Stimulated activated naive B cell treated with anti-CD40 and anti-IgM and Interleukin-4, amounts not matched to agents 10 μg/mL and 1 μg/mL and 100 μg/mL, for 72 hours (primary cell): ENCODE data around the gene NDUFAF8.

Experiments
- ATAC-seq, 2 donors: fragments of 150-1000 bp; cut with Tn5 transposase; replicated peaks; 2 replicates each; pipeline ENCODE4 v1.10.0; 2021; ENCODE audit warnings: moderate library complexity in 1 of 2
- DNase-seq: peaks from one replicate; pipeline ENCODE4 v3.0.0; 2021
- H3K27ac Mint-ChIP-seq: one replicate; pipeline ENCODE4 v1.8.0; 2022; ENCODE audit warnings: mild to moderate bottlenecking, mixed read lengths
- H3K27me3 Mint-ChIP-seq, 2 donors: one replicate each; pipeline ENCODE4 v1.8.0; 2022; ENCODE audit warnings: mixed read lengths in 2 of 2
- H3K36me3 Mint-ChIP-seq, 2 donors: one replicate each; pipeline ENCODE4 v1.8.0; 2022; ENCODE audit warnings: mixed read lengths in 2 of 2, mild to moderate bottlenecking in 1 of 2
- H3K4me1 Mint-ChIP-seq, 2 donors: one replicate each; pipeline ENCODE4 v1.8.0; 2022; ENCODE audit warnings: mixed read lengths in 2 of 2, mild to moderate bottlenecking in 1 of 2
- H3K4me3 Mint-ChIP-seq, 2 donors: one replicate each; pipeline ENCODE4 v1.8.0; 2022; ENCODE audit warnings: mild to moderate bottlenecking in 2 of 2, mixed read lengths in 2 of 2, moderate library complexity in 1 of 2
- H3K9me3 Mint-ChIP-seq, 2 donors: one replicate each; pipeline ENCODE4 v1.8.0; 2022; ENCODE audit warnings: mixed read lengths in 2 of 2, mild to moderate bottlenecking in 1 of 2

Gene NDUFAF8

GRCh38 chr17:81234940-81235821, 3.9 kb upstream of the NDUFAF8 start:
- ATAC-seq (no peak), DNase-seq (no peak)
- H3K36me3 Mint-ChIP-seq: peaks cover 19 to 27% of the 10 kb centered on the region in 2 donors
- no peaks in the 10 kb centered on the region for H3K27me3 Mint-ChIP-seq
- H3K4me3 Mint-ChIP-seq: peak overlapping the region in 1 of 2 donors; percentile 2
- H3K27ac Mint-ChIP-seq: peak overlapping the region; percentile 37
- H3K4me1 Mint-ChIP-seq: peaks cover 22 to 38% of the 10 kb centered on the region in 2 donors
- H3K9me3 Mint-ChIP-seq: no peaks in the 10 kb centered on the region

- no peak overlapping the region for H3K27ac Mint-ChIP-seq
- DNase-seq (no peak), ATAC-seq (no peak)
- H3K27me3 Mint-ChIP-seq: no peaks in the 10 kb centered on the region
- H3K9me3 Mint-ChIP-seq: no peaks in the 10 kb centered on the region
- peaks cover 17 to 25% of the 10 kb centered on the region in 2 donors for H3K36me3 Mint-ChIP-seq
- H3K4me3 Mint-ChIP-seq: no peak overlapping the region
- peaks cover 24 to 47% of the 10 kb centered on the region in 2 donors for H3K4me1 Mint-ChIP-seq
Measured at GRCh38 chr17:81235822-81236740, 3.0 kb upstream of the NDUFAF8 start.

DNA sequence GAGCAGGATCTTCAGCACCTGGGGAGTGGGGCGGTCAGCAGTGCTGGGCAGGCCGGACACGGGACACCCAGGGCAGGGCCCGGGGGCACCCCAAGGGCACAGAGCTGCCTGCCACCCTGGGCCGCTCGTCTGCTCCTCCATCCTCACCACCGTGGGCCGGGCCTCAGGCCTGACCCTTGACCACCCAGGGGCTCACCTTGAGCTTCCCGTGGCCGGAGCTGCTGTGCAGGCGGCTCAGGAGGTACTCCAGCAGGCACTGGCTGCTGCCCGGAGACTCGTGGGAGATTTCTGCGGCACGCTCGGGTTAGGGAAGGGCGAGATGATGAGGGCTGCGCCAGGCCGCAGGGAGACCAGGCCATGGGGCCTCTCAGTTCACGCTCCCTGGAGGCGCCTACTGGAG, 2.3 kb upstream of the NDUFAF8 start:
- DNase-seq: no peak
- Mint-ChIP-seq H3K4me1 (peaks cover 28 to 54% of the 10 kb centered on the region in 2 donors), H3K9me3 (no peaks in the 10 kb centered on the region), H3K36me3 (peaks cover 22 to 28% of the 10 kb centered on the region in 2 donors), H3K27me3 (no peaks in the 10 kb centered on the region), H3K4me3 (no peak overlapping the region), H3K27ac (no peak overlapping the region)
- no peak for ATAC-seq

GRCh38 chr17:81237591-81238489, 1.3 kb upstream of the NDUFAF8 start:
- peak overlapping the region; percentile 80 for H3K27ac Mint-ChIP-seq
- H3K9me3 Mint-ChIP-seq: no peaks in the 10 kb centered on the region
- no peak for ATAC-seq
- no peak for DNase-seq
- peaks cover 22 to 36% of the 10 kb centered on the region in 2 donors for H3K36me3 Mint-ChIP-seq
- no peaks in the 10 kb centered on the region for H3K27me3 Mint-ChIP-seq
- H3K4me1 Mint-ChIP-seq: peaks cover 35 to 60% of the 10 kb centered on the region in 2 donors
- peak overlapping the region; percentile 77 to 97 for H3K4me3 Mint-ChIP-seq

- Mint-ChIP-seq H3K9me3 (no peaks in the 10 kb centered on the region), H3K27me3 (no peaks in the 10 kb centered on the region), H3K4me1 (peaks cover 35 to 60% of the 10 kb centered on the region in 2 donors), H3K36me3 (peaks cover 22 to 36% of the 10 kb centered on the region in 2 donors), H3K27ac (no peak overlapping the region), H3K4me3 (peak overlapping the region; percentile 77 to 97)
- ATAC-seq (no peak), DNase-seq (no peak)
Measured at GRCh38 chr17:81238490-81238814, 666 bp upstream of the NDUFAF8 start.

DNA sequence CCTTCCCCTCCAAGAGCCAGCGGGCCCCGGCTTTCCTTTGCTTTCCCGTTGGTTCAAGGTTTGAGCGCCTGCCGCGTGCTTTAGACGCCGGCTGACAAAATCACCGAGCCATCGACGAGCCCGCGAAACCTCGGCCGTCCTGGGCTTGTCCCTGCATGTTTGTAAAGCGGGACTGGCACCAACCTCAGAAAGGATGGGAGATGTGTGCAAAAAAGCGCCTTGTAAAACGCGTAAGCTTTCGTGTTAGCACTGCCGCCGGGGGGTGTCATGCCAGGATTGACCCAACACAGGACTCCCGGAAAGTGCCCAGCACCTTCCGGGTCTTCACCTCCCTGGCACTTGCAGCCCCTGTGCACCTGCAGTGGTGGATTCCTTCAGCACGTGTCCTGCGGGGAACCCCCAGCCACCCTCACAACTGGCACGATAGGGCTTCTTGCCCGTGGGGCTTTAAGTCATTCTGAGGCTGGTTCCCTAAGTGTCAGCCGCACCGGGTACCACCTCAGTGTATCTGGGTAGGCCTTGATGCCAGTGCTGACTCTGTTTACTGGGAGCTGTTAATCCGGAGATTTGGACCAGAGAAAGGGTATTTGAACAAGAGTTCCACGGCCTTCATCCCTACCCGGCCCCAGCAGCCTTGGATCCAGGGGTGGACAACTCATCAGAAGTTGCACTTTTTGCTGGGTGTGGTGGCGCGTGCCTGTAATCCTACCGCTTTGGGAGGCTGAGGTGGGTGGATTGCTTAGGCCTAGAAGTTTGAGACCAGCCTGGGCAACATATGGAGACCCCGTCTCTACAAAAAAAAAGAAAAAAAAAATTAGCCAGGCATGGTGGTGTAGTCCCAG, 817 bp downstream of the NDUFAF8 start:
- Mint-ChIP-seq H3K4me3 (peak overlapping the region; percentile 94 to 97), H3K36me3 (peaks cover 18 to 34% of the 10 kb centered on the region in 2 donors), H3K4me1 (peaks cover 33 to 58% of the 10 kb centered on the region in 2 donors), H3K27ac (peak overlapping the region; percentile 99), H3K9me3 (no peaks in the 10 kb centered on the region), H3K27me3 (no peaks in the 10 kb centered on the region)
- ATAC-seq: peak; percentile 28 to 30
- DNase-seq: peak; percentile 66

DNA sequence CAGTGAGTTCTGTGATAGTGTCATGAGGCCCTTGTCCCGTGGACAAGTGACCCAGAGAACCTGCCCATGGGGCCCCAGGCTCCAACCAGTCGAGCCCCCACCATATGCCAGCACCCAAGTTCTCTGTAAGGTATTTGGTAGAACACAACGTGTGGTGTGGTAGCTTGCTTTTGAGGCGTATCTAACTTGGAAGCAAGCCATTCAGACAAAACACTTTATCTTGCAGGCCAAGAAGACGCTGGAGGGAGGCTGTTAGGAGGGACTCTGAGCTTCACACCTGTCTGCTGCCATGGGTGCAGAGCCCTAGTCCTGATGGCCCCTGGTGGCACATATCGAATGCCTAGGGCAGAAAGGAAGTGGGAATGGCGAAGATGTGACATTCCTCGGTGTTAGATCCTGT, 1.6 kb downstream of the NDUFAF8 start:
- ATAC-seq: no peak
- Mint-ChIP-seq H3K9me3 (no peaks in the 10 kb centered on the region), H3K4me1 (peaks cover 33 to 58% of the 10 kb centered on the region in 2 donors), H3K36me3 (peaks cover 18 to 35% of the 10 kb centered on the region in 2 donors), H3K27ac (peak overlapping the region; percentile 52), H3K4me3 (peak overlapping the region; percentile 94 to 97), H3K27me3 (no peaks in the 10 kb centered on the region)
- no peak for DNase-seq

DNA sequence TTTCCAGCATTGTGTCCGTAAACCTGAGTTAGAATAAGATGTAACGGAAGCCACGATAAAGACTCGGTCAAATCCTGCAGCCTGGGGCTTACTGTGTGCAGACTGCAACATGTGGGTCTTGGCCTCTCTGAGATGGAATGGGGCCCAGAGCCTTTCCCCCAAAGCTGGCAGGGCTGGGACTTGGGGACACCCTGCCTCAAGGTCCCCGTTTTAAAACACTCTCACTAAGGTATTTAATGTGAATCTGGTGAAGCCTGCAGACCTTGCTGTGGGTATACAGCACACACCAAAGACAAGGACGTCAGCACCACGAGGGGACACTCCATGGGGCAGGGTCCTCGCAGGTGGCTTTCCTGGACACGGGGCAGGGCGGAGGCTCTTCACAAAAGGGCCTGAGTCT, 2.1 kb downstream of the NDUFAF8 start:
- ATAC-seq (no peak), DNase-seq (no peak)
- Mint-ChIP-seq H3K27me3 (no peaks in the 10 kb centered on the region), H3K9me3 (no peaks in the 10 kb centered on the region), H3K36me3 (peaks cover 17 to 33% of the 10 kb centered on the region in 2 donors), H3K4me3 (peak overlapping the region; percentile 58 to 71), H3K4me1 (peaks cover 32 to 54% of the 10 kb centered on the region in 2 donors), H3K27ac (peak overlapping the region; percentile 52)

GRCh38 chr17:81241648-81242420, 2.7 kb downstream of the NDUFAF8 start:
- DNase-seq (peak; percentile 51), ATAC-seq (peak; percentile 20 to 21)
- H3K9me3 Mint-ChIP-seq: no peaks in the 10 kb centered on the region
- peak overlapping the region; percentile 58 to 71 for H3K4me3 Mint-ChIP-seq
- H3K36me3 Mint-ChIP-seq: peaks cover 18 to 34% of the 10 kb centered on the region in 2 donors
- peaks cover 31 to 49% of the 10 kb centered on the region in 2 donors for H3K4me1 Mint-ChIP-seq
- peak overlapping the region; percentile 76 for H3K27ac Mint-ChIP-seq
- H3K27me3 Mint-ChIP-seq: no peaks in the 10 kb centered on the region

DNA sequence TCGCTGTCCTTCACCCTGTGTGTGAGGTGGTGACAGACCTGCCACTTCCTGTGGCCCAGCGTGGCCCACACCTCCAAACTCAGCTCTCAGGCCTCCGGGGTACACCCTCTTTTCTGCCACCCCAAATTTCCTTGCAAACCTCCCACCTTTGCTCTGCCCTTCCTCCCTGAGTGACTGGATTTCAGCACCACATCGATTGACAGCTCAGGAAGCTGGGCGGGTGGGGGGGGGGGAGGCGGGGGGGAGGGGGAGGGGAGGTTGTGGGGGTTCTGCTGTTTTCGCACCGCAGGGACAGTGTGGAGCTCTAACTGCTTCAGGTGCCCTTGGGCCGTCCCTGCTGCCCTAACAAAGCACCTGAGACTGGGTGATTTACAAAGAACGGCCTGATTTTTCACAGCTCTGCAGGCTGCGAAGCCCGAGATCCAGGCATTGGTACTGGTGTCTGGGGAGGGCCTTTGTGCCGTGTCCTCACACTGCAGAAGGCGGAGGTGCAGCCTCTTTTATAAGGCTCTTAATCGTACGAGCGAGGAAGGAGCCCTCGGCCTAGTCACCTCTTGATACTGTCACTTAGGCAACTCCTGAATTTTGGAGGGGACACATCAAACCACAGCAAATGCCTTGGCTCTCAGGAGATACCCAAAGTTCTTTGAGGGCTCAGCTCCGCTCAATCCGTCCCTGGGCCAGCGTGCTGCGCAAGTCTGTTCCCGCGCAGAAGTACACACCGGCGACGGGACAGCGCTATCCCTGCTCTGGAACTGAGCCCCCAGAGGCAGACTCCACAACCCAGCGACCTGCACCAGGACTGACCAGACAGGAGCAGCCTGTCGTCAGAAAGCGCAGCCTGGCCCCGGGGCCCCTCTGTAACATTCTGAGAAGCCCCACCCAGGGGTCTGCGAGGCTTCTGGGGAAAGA, 3.6 kb downstream of the NDUFAF8 start:
- DNase-seq (no peak), ATAC-seq (no peak)
- H3K9me3 Mint-ChIP-seq: no peaks in the 10 kb centered on the region
- peak overlapping the region; percentile 76 for H3K27ac Mint-ChIP-seq
- peak overlapping the region in 1 of 2 donors; percentile 61 for H3K4me3 Mint-ChIP-seq
- peaks cover 23 to 38% of the 10 kb centered on the region in 2 donors for H3K36me3 Mint-ChIP-seq
- no peaks in the 10 kb centered on the region for H3K27me3 Mint-ChIP-seq
- H3K4me1 Mint-ChIP-seq: peaks cover 26 to 41% of the 10 kb centered on the region in 2 donors

DNA sequence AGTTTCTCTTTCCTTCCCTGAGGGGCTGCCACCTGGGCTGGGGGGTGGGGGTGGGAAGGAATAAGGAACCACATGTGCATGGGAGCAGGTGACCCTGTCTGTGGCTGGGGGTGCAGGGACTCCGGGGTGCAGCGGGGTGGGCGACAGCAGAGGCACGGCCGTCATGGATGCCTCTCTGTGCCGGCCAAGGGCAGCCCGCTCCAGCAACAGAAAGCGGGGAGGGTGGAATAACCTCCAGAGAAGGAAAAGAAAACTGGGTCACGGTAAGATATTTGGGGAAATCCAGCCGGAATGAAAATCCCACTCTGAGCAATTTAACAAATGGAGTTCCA, 4.2 kb downstream of the NDUFAF8 start:
- Mint-ChIP-seq H3K9me3 (no peaks in the 10 kb centered on the region), H3K36me3 (peaks cover 27 to 42% of the 10 kb centered on the region in 2 donors)

More for the DNA sequence above, 4.2 kb downstream of the NDUFAF8 start:
- Mint-ChIP-seq H3K27me3 (no peaks in the 10 kb centered on the region), H3K4me1 (peaks cover 26 to 36% of the 10 kb centered on the region in 2 donors), H3K4me3 (no peak overlapping the region), H3K27ac (peak overlapping the region; percentile 22)
- ATAC-seq (no peak), DNase-seq (no peak)
